Neutrophil (primary cell): ENCODE measurements around the gene MBNL2.

Experiments
- H3K27ac ChIP-seq: fragments of 200-600 bp; sonication (generic); 2 replicates; pipeline ENCODE4 v1.5.1; 2016; ENCODE audit warnings: mild to moderate bottlenecking, moderate library complexity
- H3K27me3 ChIP-seq: fragments of 200-600 bp; sonication (generic); 2 replicates; pipeline ENCODE4 v1.6.0; 2016; ENCODE audit warnings: mild to moderate bottlenecking
- H3K36me3 ChIP-seq: fragments of 200-600 bp; sonication (generic); 2 replicates; pipeline ENCODE4 v1.5.1; 2017
- H3K4me1 ChIP-seq, 2 experiments: fragments of 200-600 bp in 1 of 2; sonication (generic) in 1 of 2; 1 replicate in 1 of 2; 2 replicates in 1 of 2; pipeline versions ENCODE4 v1.5.1 to v1.6.1; 2013 to 2016; ENCODE audit warnings: low read depth in 1 of 2, low read length in 1 of 2, mild to moderate bottlenecking in 1 of 2, moderate library complexity in 1 of 2; ENCODE audit not compliant: control insufficient read depth in 1 of 2, insufficient read depth in 1 of 2
- H3K4me3 ChIP-seq, 2 experiments: fragments of 200-600 bp in 1 of 2; sonication (generic) in 1 of 2; 1 replicate in 1 of 2; 2 replicates in 1 of 2; pipeline ENCODE4 v1.5.1; 2013 to 2016; ENCODE audit warnings: low read depth in 1 of 2, low read length in 1 of 2, mild to moderate bottlenecking in 1 of 2, moderate library complexity in 1 of 2
- H3K9me3 ChIP-seq: fragments of 200-600 bp; sonication (generic); 2 replicates; pipeline ENCODE4 v1.5.1; 2016
- TF ChIP-seq, protein P1 (sequence below): fragments of 200-600 bp; sonication (generic); IDR thresholded peaks from 2 replicates; pipeline ENCODE4 v1.5.1; 2016; ENCODE audit warnings: antibody characterized with exemption

The MBNL2 gene

GRCh38 chr13:97435794-97436193 lies 213.7 kb downstream of the MBNL2 start:
- H3K4me1 ChIP-seq, result peaks cover 15 to 24% of the 10 kb centered on the region in 2 experiments
- H3K36me3 ChIP-seq, result no peaks in the 10 kb centered on the region
- H3K27ac ChIP-seq, result no peak overlapping the region
- TF ChIP-seq, protein P1, sequence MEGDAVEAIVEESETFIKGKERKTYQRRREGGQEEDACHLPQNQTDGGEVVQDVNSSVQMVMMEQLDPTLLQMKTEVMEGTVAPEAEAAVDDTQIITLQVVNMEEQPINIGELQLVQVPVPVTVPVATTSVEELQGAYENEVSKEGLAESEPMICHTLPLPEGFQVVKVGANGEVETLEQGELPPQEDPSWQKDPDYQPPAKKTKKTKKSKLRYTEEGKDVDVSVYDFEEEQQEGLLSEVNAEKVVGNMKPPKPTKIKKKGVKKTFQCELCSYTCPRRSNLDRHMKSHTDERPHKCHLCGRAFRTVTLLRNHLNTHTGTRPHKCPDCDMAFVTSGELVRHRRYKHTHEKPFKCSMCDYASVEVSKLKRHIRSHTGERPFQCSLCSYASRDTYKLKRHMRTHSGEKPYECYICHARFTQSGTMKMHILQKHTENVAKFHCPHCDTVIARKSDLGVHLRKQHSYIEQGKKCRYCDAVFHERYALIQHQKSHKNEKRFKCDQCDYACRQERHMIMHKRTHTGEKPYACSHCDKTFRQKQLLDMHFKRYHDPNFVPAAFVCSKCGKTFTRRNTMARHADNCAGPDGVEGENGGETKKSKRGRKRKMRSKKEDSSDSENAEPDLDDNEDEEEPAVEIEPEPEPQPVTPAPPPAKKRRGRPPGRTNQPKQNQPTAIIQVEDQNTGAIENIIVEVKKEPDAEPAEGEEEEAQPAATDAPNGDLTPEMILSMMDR, result no peak
- peaks cover 10% of the 10 kb centered on the region for H3K27me3 ChIP-seq
- no peaks in the 10 kb centered on the region for H3K9me3 ChIP-seq
- no peak overlapping the region for H3K4me3 ChIP-seq

DNA sequence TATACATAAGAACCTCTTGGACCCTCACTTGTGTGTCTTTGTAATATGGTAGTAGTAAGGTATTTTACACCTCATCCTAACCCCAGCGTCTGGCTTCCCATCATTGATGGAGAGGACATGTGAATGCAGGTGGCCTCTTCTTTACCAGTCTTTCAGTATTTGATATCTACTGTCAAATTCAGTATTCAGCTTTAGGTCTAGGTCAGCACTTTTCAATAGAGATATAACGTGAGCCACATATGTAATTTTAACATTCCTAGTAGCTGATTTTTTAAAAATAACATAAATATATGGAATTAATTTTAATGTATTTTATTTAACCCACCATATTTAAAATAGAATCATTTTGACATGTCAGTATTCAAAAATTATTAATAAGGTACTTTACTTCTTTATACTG lies 214.7 kb downstream of the MBNL2 start:
- H3K4me1 ChIP-seq, result peaks cover 15 to 24% of the 10 kb centered on the region in 2 experiments

DNA sequence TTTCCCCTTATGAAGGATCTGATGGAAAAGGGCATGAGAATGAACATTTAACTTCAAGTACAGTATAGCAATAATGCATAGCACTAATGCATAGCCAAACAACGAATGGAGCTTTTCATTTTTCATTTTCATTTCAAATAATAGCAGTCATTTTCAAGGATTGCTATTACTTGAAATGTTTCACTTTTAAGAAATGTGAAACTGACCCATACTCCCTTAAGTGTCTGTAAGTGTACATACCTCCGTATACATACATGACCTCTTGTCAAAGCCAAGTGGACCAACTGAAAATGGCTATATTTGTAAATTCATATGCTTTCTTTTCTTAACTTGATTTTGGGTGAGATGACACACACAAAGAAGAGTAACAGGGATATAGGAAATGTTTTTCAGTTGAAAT lies 215.6 kb downstream of the MBNL2 start:
- TF ChIP-seq, protein P1, result no peak
- H3K9me3 ChIP-seq, result no peaks in the 10 kb centered on the region
- no peak overlapping the region for H3K4me3 ChIP-seq
- H3K4me1 ChIP-seq, result peaks cover 10 to 18% of the 10 kb centered on the region in 2 experiments
- H3K36me3 ChIP-seq, result no peaks in the 10 kb centered on the region
- H3K27me3 ChIP-seq, result peaks cover 10% of the 10 kb centered on the region
- no peak overlapping the region for H3K27ac ChIP-seq

More for the DNA sequence above, 214.7 kb downstream of the MBNL2 start:
- no peaks in the 10 kb centered on the region for H3K9me3 ChIP-seq
- H3K27ac ChIP-seq, result no peak overlapping the region
- peaks cover 10% of the 10 kb centered on the region for H3K27me3 ChIP-seq
- TF ChIP-seq, protein P1, result no peak
- H3K4me3 ChIP-seq, result no peak overlapping the region
- no peaks in the 10 kb centered on the region for H3K36me3 ChIP-seq

DNA sequence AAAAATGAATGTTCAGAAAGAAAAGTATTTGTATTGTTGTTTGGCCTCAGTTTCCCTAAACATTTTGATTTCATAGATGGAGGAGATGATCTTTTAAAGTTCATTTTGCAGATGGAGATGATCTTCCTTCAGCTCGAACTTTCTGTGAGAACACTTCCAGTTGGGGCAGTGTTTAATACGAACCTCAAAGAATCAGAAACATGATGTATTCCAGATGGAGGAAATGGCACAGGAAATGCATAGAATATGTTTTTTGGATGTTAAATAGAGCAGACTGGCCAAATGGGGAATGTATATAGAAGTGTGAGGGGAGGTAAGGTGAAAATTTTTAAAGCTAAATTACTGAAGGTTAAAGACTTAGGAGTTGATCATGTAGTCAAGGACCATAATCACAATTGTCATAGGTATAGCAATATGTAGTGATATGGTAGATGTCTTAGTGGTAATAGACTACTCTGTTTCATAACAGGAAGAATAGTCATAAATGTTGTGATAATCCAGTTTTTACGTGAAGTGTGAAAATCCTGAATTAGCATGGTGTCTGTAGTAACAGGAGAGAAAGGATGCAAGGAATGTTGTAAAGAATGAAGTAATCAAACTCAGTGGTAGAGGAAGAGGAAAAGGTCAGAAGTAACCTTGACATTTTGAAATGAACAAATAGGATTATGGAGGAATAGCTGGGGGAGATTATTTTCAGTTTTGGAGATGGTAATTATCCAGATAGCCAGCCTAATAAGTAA lies 216.9 kb downstream of the MBNL2 start:
- Histone ChIP-seq H3K9me3 (no peaks in the 10 kb centered on the region), H3K4me3 (no peak overlapping the region), H3K36me3 (no peaks in the 10 kb centered on the region), H3K27ac (no peak overlapping the region), H3K4me1 (peaks cover 7 to 14% of the 10 kb centered on the region in 2 experiments), H3K27me3 (peaks cover 10% of the 10 kb centered on the region)
- TF ChIP-seq, protein P1, result no peak

GRCh38 chr13:97440598-97441170 lies 218.6 kb downstream of the MBNL2 start:
- no peaks in the 10 kb centered on the region for H3K36me3 ChIP-seq
- H3K9me3 ChIP-seq, result no peaks in the 10 kb centered on the region
- H3K27ac ChIP-seq, result no peak overlapping the region
- TF ChIP-seq, protein P1, result no peak
- no peaks in the 10 kb centered on the region for H3K27me3 ChIP-seq
- no peak overlapping the region for H3K4me3 ChIP-seq
- peaks cover 0 to 7% of the 10 kb centered on the region in 2 experiments for H3K4me1 ChIP-seq
